Brain microvascular endothelial cell (primary cell): ENCODE results near the gene KRT77.

Experiments used
- DNase-seq: peaks from one replicate; pipeline ENCODE4 v3.0.0-alpha.2; 2020
- H3K27ac ChIP-seq: fragments of 250-450 bp; sonication (Bioruptor Pico); 2 replicates; pipeline ENCODE4 v1.5.1; 2020; ENCODE audit warnings: mild to moderate bottlenecking, moderate library complexity
- H3K27me3 ChIP-seq: fragments of 250-450 bp; sonication (Bioruptor Pico); replicated peaks from 2 replicates; pipeline ENCODE4 v1.5.1; 2020; ENCODE audit warnings: mild to moderate bottlenecking
- H3K36me3 ChIP-seq: fragments of 250-450 bp; sonication (Bioruptor Pico); replicated peaks from 2 replicates; pipeline ENCODE4 v1.5.1; 2020; ENCODE audit warnings: mild to moderate bottlenecking
- H3K4me3 ChIP-seq: 2 replicates; pipeline ENCODE4 v1.5.1; 2011; ENCODE audit warnings: low read depth, mild to moderate bottlenecking, control low read depth, low read length, moderate library complexity
- CTCF ChIP-seq: IDR thresholded peaks from 2 replicates; pipeline ENCODE4 v1.5.1; 2011; ENCODE audit warnings: low read depth, mild to moderate bottlenecking, moderate library complexity, low read length, control low read depth, inconsistent platforms; ENCODE audit errors: missing control alignments
- in situ Hi-C: cut with HindIII; loops from 2 replicates; pipeline ENCODE4 v1.10.0; 2017; ENCODE audit warnings: low sequenced_read_pairs, low pct_ligation_motif_present

KRT77 gene

GRCh38 chr12:52645982-52646381 is 57.3 kb downstream of the KRT77 start:
- TF ChIP-seq CTCF, result no peak
- Histone ChIP-seq H3K27ac (no peak overlapping the region), H3K27me3 (peaks cover 9% of the 10 kb centered on the region), H3K36me3 (no peaks in the 10 kb centered on the region), H3K4me3 (no peak overlapping the region)
- DNase-seq, result no peak
- in situ Hi-C loops, result loop anchor here (25.0 kb wide), 1 partner anchor 216 kb away; no protein-coding TSS in a partner anchor

- in situ Hi-C loops, result loop anchor here (25.0 kb wide), 1 partner anchor 217 kb away; no protein-coding TSS in a partner anchor
Measured at GRCh38 chr12:52645120-52645761, 58.1 kb downstream of the KRT77 start.

GRCh38 chr12:52644078-52644415 is 59.3 kb downstream of the KRT77 start:
- no peak for DNase-seq
- Histone ChIP-seq H3K27me3 (peaks cover 12% of the 10 kb centered on the region), H3K4me3 (no peak overlapping the region), H3K27ac (no peak overlapping the region), H3K36me3 (no peaks in the 10 kb centered on the region)
- TF ChIP-seq CTCF, result no peak
- in situ Hi-C loops, result loop anchor here (25.0 kb wide), 1 partner anchor 218 kb away; no protein-coding TSS in a partner anchor

More at GRCh38 chr12:52645120-52645761, 58.1 kb downstream of the KRT77 start:
- Histone ChIP-seq H3K36me3 (no peaks in the 10 kb centered on the region), H3K27me3 (peaks cover 12% of the 10 kb centered on the region), H3K4me3 (no peak overlapping the region), H3K27ac (no peak overlapping the region)
- no peak for DNase-seq
- no peak for TF ChIP-seq CTCF

- peaks cover 12% of the 10 kb centered on the region for H3K27me3 ChIP-seq
- DNase-seq, result no peak
- H3K4me3 ChIP-seq, result no peak overlapping the region
- H3K27ac ChIP-seq, result no peak overlapping the region
- TF ChIP-seq CTCF, result no peak
- in situ Hi-C loops, result loop anchor here (25.0 kb wide), 1 partner anchor 219 kb away; no protein-coding TSS in a partner anchor
- no peaks in the 10 kb centered on the region for H3K36me3 ChIP-seq
Measured at GRCh38 chr12:52643233-52644077, 59.9 kb downstream of the KRT77 start.

GRCh38 chr12:52641468-52641867 is 61.9 kb downstream of the KRT77 start:
- Histone ChIP-seq H3K27ac (no peak overlapping the region), H3K4me3 (no peak overlapping the region), H3K27me3 (peaks cover 12% of the 10 kb centered on the region), H3K36me3 (no peaks in the 10 kb centered on the region)
- in situ Hi-C loops, result loop anchor here (25.0 kb wide), 1 partner anchor 221 kb away; no protein-coding TSS in a partner anchor
- TF ChIP-seq CTCF, result no peak
- no peak for DNase-seq
